NCI-H748 (cell line): ENCODE results near the gene ATP8A1.
"Not testable (repeated sequence)": the region's sequence is repeated elsewhere in the genome, so short reads cannot be mapped to it uniquely, and the experiment has no call there.

Experiments used
- DNase-seq: peaks from one replicate; lab custom pipeline; 2025; ENCODE audit not compliant: unreplicated experiment; lab: John Stamatoyannopoulos, UW

Gene ATP8A1

DNA sequence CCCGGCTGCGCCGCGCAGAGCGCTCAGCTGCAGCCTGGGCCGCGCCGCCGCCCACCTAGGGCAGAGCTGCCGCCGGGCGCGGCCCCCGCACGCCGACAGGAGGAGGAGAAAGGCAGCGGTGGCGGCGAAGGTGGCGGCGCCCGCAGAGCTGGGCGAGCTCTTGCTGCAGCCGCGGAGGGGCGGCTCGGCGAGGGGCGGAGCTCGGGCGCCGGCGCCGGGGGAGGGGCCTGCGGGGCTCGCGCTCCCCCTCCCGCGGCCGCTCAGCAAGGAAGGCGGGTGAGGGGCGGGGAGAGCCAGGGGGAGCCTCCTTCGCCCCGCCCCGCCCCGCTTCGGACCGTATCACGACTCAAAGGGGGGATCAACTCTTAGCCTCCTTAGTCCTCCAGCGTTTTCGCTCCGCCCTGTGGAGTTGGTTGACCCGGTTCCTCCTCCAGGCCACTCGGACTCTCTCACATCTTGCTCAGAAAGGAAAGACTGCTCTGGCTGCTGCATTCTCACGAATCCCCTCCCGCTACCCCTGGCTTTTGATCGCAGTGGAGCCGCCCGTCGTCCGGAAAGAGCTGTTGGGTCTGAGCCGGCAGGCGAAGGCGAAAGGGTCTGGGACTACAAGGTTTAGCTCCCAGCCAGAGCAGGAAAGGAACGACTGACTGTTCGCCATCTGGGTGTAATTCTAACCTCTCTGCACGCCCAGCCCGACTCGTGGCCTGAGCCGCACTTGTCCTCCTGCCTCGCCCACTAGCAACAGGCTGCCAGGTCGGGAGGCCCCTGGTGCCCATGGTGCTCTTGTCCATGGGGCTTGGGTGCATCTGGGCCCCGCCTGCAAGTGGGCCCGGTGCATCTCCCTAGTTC lies at the start of gene ATP8A1:
TSS of gene ATP8A1 (minus strand) at position 162 of the 849 bp plus-strand sequence. CDS start 232 bp downstream, outside the sequence.
- DNase-seq, result peak; percentile 86

DNA sequence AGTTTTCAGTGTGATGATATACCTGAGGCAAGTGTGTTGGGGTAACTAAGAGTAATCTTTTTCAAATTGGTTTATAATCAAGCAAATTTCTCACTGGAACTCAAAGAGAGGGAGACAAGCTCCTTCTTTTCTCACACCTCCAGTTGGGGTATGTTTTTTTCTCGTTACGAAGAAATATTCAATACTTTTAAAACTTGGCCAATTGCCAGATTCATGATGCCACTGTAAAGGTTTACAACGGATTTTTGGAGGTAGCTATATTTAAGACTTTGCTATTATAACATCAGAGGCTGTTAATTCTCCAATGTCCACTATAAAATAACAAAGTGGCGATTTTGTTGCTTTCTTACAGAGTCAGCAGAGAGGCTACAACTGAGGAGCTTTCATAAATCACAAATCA lies 49.2 kb upstream of the ATP8A1 start:
- DNase-seq, result no peak

DNA sequence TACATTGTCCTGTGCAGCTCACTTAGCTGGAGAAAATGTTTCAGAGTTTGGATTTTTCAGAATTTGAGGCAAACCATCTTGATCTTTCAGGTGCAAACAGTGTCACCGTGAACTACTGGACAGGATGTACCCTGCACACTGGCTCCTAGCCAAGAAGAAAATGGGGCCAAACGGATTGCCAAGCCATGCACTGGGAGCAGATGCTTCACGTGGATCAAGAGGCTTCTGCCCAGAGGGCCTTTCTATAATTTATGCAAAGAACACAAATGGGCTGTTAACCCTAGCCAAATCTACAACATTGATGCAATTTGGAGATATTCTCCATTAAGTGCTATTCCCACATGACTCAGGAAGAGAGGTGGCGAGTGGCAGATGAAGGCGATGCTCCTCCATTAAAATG lies 46.9 kb upstream of the ATP8A1 start:
- DNase-seq, result peak; percentile 29

DNA sequence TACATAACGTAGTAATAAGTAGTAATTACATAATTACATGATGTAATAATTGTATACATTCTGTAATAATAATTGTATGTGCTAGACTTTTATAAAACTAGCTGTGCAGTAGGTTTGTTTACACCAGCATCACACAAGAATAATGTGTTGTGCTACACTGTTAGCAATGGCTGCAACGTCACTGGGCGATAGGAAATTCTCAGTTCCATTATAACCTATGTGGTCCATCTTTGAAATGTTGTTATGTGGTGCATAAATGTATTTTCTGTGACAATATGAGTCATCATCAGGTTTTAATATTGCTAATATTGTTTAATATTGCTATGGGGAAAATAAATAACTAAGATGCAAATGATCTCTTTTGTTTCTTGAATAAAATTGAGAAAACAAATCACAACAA lies 46.0 kb upstream of the ATP8A1 start:
- DNase-seq, result no peak

GRCh38 chr4:42701780-42702179 lies 44.9 kb upstream of the ATP8A1 start:
- DNase-seq, result not testable (repeated sequence)

DNA sequence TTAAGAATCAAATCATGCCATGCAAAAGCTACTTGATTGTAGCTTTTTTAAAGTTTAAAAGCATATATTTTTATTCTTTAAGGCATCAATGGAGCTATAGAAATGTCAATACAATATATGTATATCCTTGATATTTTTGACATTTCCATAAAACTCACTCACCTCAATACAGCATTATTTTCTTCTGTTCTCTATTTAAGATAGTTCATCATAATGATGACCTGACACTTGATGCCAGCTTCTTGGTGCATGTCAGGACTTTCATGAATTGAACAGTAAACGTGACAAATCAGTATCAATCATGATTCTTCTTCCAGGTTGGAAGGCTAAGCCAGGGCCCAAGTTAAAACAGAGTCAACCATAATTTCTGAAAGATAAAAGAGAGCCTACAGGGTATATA lies 33.6 kb upstream of the ATP8A1 start:
- DNase-seq, result no peak

GRCh38 chr4:42683393-42683792 lies 26.5 kb upstream of the ATP8A1 start:
- DNase-seq, result no peak

GRCh38 chr4:42678512-42678911 lies 21.6 kb upstream of the ATP8A1 start:
- no peak for DNase-seq

- DNase-seq, result no peak
These were observed 19.4 kb upstream of the ATP8A1 start for GRCh38 chr4:42676066-42676951.

DNA sequence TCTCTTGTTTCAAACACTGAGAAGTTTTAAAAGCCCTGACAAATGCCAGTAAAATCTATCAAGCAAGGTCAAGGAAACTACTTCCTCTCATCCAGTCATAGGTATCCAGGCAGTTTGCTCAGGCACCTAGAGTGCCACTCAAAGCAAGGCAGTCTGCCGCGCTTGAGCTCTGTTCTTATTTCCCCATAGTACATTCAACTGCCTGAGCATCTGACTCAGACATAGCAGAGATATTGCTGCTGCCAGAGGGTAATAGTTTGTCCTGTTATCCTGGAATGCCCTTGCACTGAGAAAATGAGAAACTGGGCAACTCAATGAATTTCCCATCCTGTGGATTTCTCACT lies 16.1 kb upstream of the ATP8A1 start:
- DNase-seq, result no peak

DNA sequence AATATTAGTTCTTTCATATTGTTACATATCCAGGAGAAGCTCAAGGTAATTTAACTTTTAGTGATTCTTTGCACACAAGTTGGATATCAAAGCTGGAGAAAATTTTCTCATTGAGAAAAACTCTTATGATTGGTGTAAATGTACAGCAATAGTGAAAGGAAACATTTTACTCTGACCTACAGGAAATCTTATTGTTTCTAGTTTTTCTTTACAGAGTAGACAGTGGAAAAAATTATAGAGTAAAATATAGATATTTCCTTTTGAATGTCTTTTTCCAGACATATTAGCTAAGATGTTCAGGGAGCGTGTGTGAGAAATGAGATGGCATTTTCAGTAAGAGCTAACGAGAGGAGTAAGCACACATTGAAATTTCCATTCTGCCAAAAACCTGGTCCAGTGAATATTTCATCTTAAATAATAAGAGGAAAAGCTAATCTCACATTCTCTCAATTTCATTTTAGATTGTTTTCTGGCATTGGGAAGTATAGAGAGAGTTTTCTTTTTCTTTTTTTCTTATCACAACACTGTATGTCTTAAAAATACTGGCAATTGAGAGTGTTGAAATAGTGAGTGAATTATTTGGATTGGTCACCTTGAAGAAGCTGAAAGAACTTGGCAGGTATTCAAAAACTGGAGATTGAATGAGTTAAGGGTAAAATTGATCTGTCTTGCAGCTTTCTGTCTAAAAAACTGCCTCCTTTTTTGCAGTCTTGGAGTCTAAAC lies 15.6 kb upstream of the ATP8A1 start:
- no peak for DNase-seq

- no peak for DNase-seq
These were observed 14.7 kb upstream of the ATP8A1 start for GRCh38 chr4:42671431-42672194.

DNA sequence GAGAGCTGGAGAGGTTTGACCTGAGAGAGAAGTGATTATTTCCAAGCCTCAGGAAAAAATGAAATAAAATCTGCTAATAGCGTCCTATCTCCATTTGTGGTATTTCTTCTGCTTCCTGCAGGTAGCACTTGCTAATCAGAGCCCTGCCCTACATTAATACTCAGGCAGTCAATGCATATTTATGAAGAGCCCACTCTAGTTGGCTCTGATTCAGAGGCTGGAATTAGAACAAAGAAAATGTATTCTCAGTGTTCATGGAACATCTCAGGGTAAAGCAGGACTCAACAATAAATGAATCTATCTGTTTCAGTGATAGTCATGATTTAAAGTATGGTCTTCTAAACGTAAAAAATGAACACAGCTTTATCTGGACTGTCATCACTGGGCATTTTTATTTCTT lies 1.4 kb upstream of the ATP8A1 start:
- no peak for DNase-seq

DNA sequence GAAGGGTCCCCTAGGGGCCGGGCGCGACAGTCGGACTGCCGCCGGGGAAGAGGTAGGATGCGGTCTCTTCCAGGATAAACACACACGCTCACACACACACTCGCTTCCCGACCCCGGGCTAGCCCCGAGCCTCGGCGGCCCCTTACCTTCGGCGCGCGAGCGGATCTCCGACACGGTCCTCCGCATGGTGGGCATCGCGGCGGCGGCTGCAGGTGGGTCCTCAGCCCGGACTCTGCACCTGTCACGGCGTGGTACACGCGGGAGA lies 294 bp downstream of the ATP8A1 start:
- no peak for DNase-seq

GRCh38 chr4:42655921-42656678 lies 805 bp downstream of the ATP8A1 start:
- DNase-seq, result peak; percentile 52

GRCh38 chr4:42655269-42655637 lies 1.7 kb downstream of the ATP8A1 start:
- no peak for DNase-seq

GRCh38 chr4:42654631-42655268 lies 2.2 kb downstream of the ATP8A1 start:
- no peak for DNase-seq

GRCh38 chr4:42653626-42654560 lies 3.0 kb downstream of the ATP8A1 start:
- no peak for DNase-seq
